CD4-positive, CD25-positive, alpha-beta regulatory T cell (primary cell): ENCODE data around the gene ICA1. TPM values are rescaled to one million over a fixed set of nuclear protein-coding genes. Genes with fewer than 3 reads are reported as not detected.
A peak's percentile ranks its signal among the peaks of the same experiment; 100 is the strongest.

Experiments used
- ATAC-seq, 2 donors: fragments of 150-1000 bp; cut with Tn5 transposase; one replicate each; pipeline ENCODE4 v1.10.0; 2021; ENCODE audit warnings: low read depth in 2 of 2, moderate number of reproducible peaks in 2 of 2, moderate library complexity in 1 of 2
- DNase-seq, 3 donors: peaks; one replicate each; pipeline versions ENCODE4 v3.0.0 to v3.0.0-alpha.2; 2012 to 2022; ENCODE audit warnings: mixed read lengths in 1 of 3
- H3K27ac ChIP-seq: one replicate; pipeline ENCODE4 v1.7.0; 2013; ENCODE audit warnings: mild to moderate bottlenecking, low read length; ENCODE audit not compliant: insufficient read depth, poor library complexity, severe bottlenecking
- H3K27me3 ChIP-seq: one replicate; pipeline ENCODE4 v1.7.0; 2013; ENCODE audit warnings: low read length; ENCODE audit not compliant: control insufficient read depth, insufficient read depth
- H3K36me3 ChIP-seq: one replicate; pipeline ENCODE4 v1.7.0; 2013; ENCODE audit warnings: mild to moderate bottlenecking, low read length, moderate library complexity; ENCODE audit not compliant: control insufficient read depth, insufficient read depth
- H3K4me1 ChIP-seq: 2 replicates; pipeline ENCODE4 v1.7.0; 2013; ENCODE audit warnings: mild to moderate bottlenecking, low read length; ENCODE audit not compliant: insufficient read depth, control insufficient read depth, poor library complexity, severe bottlenecking
- H3K4me3 ChIP-seq: one replicate; pipeline ENCODE4 v1.7.0; 2013; ENCODE audit warnings: low read depth, mild to moderate bottlenecking, low read length, moderate library complexity
- H3K9me3 ChIP-seq, 2 experiments: 1 replicate in 1 of 2; 2 replicates in 1 of 2; pipeline ENCODE4 v1.7.0; 2013; ENCODE audit warnings: low read length in 2 of 2, mild to moderate bottlenecking in 1 of 2, moderate library complexity in 1 of 2; ENCODE audit not compliant: control insufficient read depth in 2 of 2
- H3K27ac Mint-ChIP-seq, 3 donors: one replicate each; pipeline ENCODE4 v1.8.0; 2020 to 2022; ENCODE audit warnings: mild to moderate bottlenecking in 3 of 3, mixed read lengths in 3 of 3, moderate library complexity in 2 of 3
- H3K27me3 Mint-ChIP-seq: one replicate; pipeline ENCODE4 v1.8.0; 2022; ENCODE audit warnings: mild to moderate bottlenecking, mixed read lengths
- H3K36me3 Mint-ChIP-seq: one replicate; pipeline ENCODE4 v1.8.0; 2020; ENCODE audit warnings: mixed read lengths
- H3K4me1 Mint-ChIP-seq, 4 donors: one replicate each; pipeline ENCODE4 v1.8.0; 2020 to 2022; ENCODE audit warnings: mixed read lengths in 4 of 4, mild to moderate bottlenecking in 1 of 4
- H3K4me3 Mint-ChIP-seq, 4 donors: one replicate each; pipeline ENCODE4 v1.8.0; 2020 to 2022; ENCODE audit warnings: mild to moderate bottlenecking in 4 of 4, mixed read lengths in 4 of 4, moderate library complexity in 3 of 4
- H3K9me3 Mint-ChIP-seq, 7 donors: one replicate each; pipeline ENCODE4 v1.8.0; 2020 to 2022; ENCODE audit warnings: mixed read lengths in 7 of 7, mild to moderate bottlenecking in 3 of 7, moderate library complexity in 2 of 7
- polyA plus RNA-seq, 4 donors: library from polyadenylated mRNA; unstranded; fragments of 300-500 nt; fragmentation: Illumina TruSeq; gene quantifications; one replicate each; pipeline ENCODE4 v1.2.3, GENCODE V29; 2021
- total RNA-seq: library from RNA; stranded (reverse); gene quantifications from one replicate; pipeline ENCODE4 v1.2.3, GENCODE V29; 2022

Gene ICA1
- total and polyA plus RNA-seq, 5 donors from 2014 or later: 11.3 to 33.5 (median 21.9) TPM

DNA sequence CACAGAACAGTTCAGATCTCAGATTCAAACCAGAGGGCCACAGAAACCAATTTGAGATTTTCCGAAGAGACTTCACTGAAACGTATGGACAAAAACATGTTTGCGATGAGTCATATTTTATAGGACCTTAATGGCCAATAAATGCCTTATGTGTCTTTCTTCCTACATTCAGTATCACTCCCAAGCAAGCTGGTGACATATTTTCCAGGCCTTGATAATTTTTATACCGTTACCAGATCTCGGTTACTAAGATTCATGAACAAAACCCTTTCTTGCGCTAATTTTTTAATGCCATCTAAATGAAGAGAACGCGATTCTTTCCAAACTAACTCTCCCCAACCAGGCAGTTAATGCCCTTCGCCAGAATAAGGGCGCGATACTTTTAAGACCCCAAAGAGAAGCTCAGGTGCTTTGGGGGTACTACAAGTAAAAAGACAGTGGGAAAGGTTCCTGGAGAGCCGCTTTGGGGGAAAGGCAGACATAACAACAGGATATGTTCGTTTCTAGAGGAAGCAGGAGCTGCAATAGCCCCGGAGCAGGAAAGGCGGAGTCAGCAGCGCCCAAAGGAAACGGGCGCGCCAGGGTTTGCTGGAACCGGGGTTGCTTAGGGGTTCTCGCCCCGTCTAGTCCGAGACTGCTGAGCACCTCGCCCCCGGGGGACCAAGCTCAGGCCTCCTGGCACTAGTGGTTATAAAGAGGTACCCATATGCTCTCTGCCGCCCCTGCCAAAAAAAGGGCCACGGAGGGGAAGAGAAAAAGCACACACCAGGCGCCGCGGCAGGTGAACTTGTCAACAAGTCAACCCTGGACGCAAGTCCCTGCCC, 884 bp downstream of the ICA1 start:
- Histone ChIP-seq H3K36me3 (no peaks in the 10 kb centered on the region), H3K4me1 (peaks cover 17% of the 10 kb centered on the region), H3K4me3 (no peak overlapping the region), H3K27ac (no peak overlapping the region), H3K9me3 (no peaks in the 10 kb centered on the region), H3K27me3 (peaks cover 47% of the 10 kb centered on the region)
- DNase-seq (peak in 1 of 3 donors; percentile 25), ATAC-seq (no peak)
- no peak overlapping the region for H3K27ac Mint-ChIP-seq
- H3K4me1 Mint-ChIP-seq: peaks cover 0 to 15% (median 6%) of the 10 kb centered on the region in 4 donors
- H3K36me3 Mint-ChIP-seq: no peaks in the 10 kb centered on the region
- H3K27me3 Mint-ChIP-seq: peaks cover 68% of the 10 kb centered on the region
- peaks cover 0 to 2% (median 0%) of the 10 kb centered on the region in 7 donors for H3K9me3 Mint-ChIP-seq
- H3K4me3 Mint-ChIP-seq: peak overlapping the region; percentile 53 to 74 (median 68)

DNA sequence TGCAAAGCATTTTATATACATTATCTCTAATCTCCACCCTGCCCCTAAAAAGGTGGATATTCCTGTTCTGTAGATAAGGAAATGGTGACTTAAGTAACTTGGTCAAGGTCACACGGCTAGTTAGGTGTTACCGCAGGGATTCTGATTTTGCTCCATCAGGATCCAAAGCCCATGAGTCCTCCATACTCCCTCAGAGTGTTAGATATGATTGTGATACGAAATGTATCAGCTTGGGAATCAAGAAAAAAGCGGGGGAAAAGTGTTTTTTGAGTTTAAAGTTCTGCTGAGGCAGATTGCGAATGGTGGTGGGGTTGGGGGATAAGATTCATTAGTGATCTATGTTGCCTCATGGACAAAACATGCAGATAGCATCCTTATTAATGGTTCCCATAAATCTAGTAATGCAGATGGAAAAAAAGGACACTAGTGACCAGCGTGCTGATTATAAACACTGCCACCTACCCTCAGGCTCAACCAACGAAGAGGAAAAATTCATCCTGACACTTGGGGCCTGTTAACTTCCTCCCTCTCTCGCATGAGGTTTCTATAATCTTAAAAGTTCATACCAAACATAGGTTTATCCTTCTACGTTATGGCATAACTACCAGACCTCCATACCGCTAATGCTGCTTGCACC, 2.3 kb downstream of the ICA1 start:
- Histone ChIP-seq H3K27me3 (peaks cover 40% of the 10 kb centered on the region), H3K4me1 (peaks cover 17% of the 10 kb centered on the region), H3K4me3 (no peak overlapping the region), H3K27ac (no peak overlapping the region), H3K9me3 (no peaks in the 10 kb centered on the region), H3K36me3 (no peaks in the 10 kb centered on the region)
- DNase-seq: no peak
- no peaks in the 10 kb centered on the region for H3K36me3 Mint-ChIP-seq
- H3K27me3 Mint-ChIP-seq: peaks cover 54% of the 10 kb centered on the region
- H3K4me3 Mint-ChIP-seq: peak overlapping the region in 1 of 4 donors; percentile 7
- H3K27ac Mint-ChIP-seq: no peak overlapping the region
- peaks cover 0 to 15% (median 6%) of the 10 kb centered on the region in 4 donors for H3K4me1 Mint-ChIP-seq
- H3K9me3 Mint-ChIP-seq: no peaks in the 10 kb centered on the region
- no peak for ATAC-seq

DNA sequence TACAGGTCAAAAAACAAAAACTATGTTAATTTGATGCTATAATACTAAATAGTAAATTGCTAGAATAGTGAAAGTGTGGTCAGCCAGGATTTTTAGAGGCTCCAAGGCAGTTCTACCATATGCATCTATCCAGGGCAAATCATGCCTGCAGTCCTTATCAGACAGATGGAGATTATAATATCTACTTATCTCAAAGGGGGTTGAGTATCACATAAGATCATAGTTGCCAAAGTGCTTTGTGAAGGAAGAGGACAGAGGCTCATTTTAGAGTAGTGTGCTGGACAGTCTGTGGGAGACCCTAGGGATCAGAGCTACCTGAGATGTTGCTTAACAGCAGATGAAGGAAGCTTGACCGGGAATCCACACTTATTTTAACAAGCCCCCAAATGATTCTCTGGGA, 3.2 kb downstream of the ICA1 start:
- Histone ChIP-seq H3K4me1 (peaks cover 17% of the 10 kb centered on the region), H3K27me3 (peaks cover 39% of the 10 kb centered on the region), H3K4me3 (no peak overlapping the region), H3K36me3 (no peaks in the 10 kb centered on the region), H3K9me3 (no peaks in the 10 kb centered on the region), H3K27ac (no peak overlapping the region)
- ATAC-seq: no peak
- no peak overlapping the region for H3K4me3 Mint-ChIP-seq
- H3K36me3 Mint-ChIP-seq: no peaks in the 10 kb centered on the region
- H3K27ac Mint-ChIP-seq: no peak overlapping the region
- H3K4me1 Mint-ChIP-seq: peaks cover 0 to 15% (median 6%) of the 10 kb centered on the region in 4 donors
- H3K27me3 Mint-ChIP-seq: peaks cover 53% of the 10 kb centered on the region
- no peak for DNase-seq
- no peaks in the 10 kb centered on the region for H3K9me3 Mint-ChIP-seq

DNA sequence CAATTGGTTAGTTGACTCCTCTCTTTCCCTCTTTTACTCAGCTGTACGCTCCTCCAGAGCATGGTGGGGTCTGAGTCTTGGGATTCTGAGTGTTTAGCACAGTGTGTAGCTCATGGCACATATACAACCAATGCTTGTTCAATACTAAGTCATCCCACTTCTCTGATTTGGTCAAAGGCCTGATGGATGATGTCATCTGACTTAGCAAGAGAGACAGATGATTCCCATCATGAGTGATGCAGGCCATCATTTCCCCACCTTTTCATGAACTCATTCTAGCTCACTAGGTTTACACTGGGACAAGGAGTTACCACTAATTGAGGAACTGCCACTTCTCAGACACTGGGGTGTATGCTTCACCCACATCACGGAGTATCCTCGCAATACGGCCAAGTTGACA, 3.8 kb downstream of the ICA1 start:
- DNase-seq: no peak
- Mint-ChIP-seq H3K27ac (no peak overlapping the region), H3K9me3 (no peaks in the 10 kb centered on the region), H3K4me3 (no peak overlapping the region), H3K4me1 (peaks cover 0 to 15% (median 6%) of the 10 kb centered on the region in 4 donors), H3K27me3 (peaks cover 50% of the 10 kb centered on the region), H3K36me3 (no peaks in the 10 kb centered on the region)
- no peak overlapping the region for H3K4me3 ChIP-seq
- H3K27ac ChIP-seq: no peak overlapping the region
- H3K27me3 ChIP-seq: peaks cover 40% of the 10 kb centered on the region
- no peaks in the 10 kb centered on the region for H3K36me3 ChIP-seq
- no peaks in the 10 kb centered on the region for H3K9me3 ChIP-seq
- no peak for ATAC-seq
- H3K4me1 ChIP-seq: peaks cover 17% of the 10 kb centered on the region

DNA sequence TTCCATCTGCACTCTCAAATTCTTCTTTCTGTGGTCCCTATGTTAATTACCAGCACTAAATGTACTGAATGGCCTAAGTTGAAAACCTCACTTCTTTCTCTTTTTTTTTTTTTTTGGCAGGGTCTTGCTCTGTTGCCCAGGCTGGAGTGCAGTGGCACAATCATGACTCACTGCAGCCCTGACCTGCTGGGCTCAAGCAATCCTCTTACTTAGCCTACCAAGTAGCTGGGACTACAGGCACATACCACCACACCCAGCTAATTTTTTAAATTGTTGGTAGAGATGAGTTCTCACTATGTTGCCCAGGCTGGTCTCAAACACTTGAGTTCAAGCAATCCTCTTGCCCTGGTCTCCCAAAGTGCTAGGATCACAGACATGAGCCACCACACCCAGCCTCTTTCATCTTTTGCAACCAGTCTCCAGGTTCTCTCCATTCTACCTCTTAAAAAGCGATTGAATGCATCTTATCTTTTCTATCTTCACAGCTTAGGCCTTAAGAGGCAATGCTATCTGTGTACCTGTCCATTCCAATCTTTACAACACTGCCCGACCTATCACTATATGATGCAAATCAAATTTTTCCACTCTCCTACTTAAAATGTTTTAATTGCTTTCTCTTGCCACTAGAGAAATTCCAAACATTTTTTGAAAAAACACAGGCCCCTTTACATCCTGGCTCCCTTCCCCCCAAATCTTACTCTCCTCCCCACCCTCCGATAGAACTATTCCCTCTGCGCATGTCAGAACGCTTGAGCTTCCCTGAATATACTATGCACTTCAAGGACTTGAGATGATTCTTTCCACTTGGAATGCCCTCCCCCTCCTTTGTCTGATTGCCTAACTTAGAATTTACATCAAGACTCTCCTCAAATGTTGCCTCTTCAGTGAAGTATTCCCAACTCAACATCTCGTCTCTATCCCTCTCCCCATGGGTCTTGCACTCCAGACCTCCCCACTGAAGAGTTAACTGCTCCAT, 6.0 kb downstream of the ICA1 start:
- Histone ChIP-seq H3K4me1 (peaks cover under 1% of the 10 kb centered on the region), H3K27me3 (peaks cover 42% of the 10 kb centered on the region), H3K27ac (no peak overlapping the region), H3K36me3 (no peaks in the 10 kb centered on the region), H3K9me3 (no peaks in the 10 kb centered on the region), H3K4me3 (no peak overlapping the region)
- H3K27ac Mint-ChIP-seq: no peak overlapping the region
- no peak for ATAC-seq
- DNase-seq: no peak
- no peaks in the 10 kb centered on the region for H3K9me3 Mint-ChIP-seq
- H3K4me1 Mint-ChIP-seq: peaks cover 0 to 4% (median 4%) of the 10 kb centered on the region in 4 donors
- peaks cover 44% of the 10 kb centered on the region for H3K27me3 Mint-ChIP-seq
- no peaks in the 10 kb centered on the region for H3K36me3 Mint-ChIP-seq
- H3K4me3 Mint-ChIP-seq: no peak overlapping the region

DNA sequence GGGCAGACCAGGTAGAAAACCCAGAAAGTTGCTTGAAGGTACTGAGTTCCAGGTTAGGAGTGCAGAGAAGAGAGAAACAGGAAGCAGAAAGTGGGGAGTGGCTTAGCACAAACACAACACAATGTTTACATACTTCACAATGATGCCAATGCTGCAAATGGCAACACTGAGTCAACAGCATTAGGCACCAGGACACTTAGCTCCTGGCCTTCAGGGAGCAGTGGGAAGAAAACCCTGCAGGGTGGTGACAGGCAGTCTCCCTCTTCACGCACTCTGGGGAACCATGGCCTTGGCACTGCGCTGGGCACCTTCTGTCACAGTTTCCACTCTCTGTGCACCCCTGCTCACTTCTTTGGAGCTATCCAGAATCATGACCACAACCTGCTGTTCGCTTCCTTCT, 7.3 kb downstream of the ICA1 start:
- Mint-ChIP-seq H3K4me1 (no peaks in the 10 kb centered on the region), H3K4me3 (no peak overlapping the region), H3K27ac (no peak overlapping the region), H3K9me3 (no peaks in the 10 kb centered on the region), H3K36me3 (no peaks in the 10 kb centered on the region), H3K27me3 (peaks cover 37% of the 10 kb centered on the region)
- Histone ChIP-seq H3K36me3 (no peaks in the 10 kb centered on the region), H3K4me3 (no peak overlapping the region), H3K27me3 (peaks cover 38% of the 10 kb centered on the region), H3K4me1 (no peaks in the 10 kb centered on the region), H3K9me3 (no peaks in the 10 kb centered on the region), H3K27ac (no peak overlapping the region)
- DNase-seq: no peak
- ATAC-seq: no peak

DNA sequence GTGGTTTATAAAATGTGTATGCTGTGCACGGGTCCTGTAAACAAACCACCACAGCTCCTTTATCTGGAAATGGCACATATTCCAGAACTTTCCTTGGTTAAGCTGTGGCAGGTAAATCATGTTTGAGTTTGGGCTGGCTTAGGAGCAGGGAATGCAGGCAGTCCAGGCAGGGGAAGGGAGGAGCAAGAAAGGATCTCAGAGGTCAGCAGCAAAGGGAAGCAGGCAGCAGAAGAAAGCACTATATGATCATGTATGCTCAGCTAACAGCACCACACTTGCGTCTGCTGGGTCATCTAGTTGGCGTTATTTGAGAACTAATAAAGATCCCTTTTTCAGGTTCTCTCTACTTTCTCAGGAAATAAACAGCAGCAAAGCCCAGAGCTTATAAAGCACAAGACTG, 7.8 kb downstream of the ICA1 start:
- H3K36me3 ChIP-seq: no peaks in the 10 kb centered on the region
- Mint-ChIP-seq H3K36me3 (no peaks in the 10 kb centered on the region), H3K27me3 (peaks cover 33% of the 10 kb centered on the region), H3K9me3 (peaks cover 0 to 2% (median 0%) of the 10 kb centered on the region in 7 donors), H3K27ac (no peak overlapping the region), H3K4me1 (no peaks in the 10 kb centered on the region), H3K4me3 (no peak overlapping the region)
- no peak for DNase-seq
- no peaks in the 10 kb centered on the region for H3K9me3 ChIP-seq
- no peaks in the 10 kb centered on the region for H3K4me1 ChIP-seq
- H3K27me3 ChIP-seq: peaks cover 37% of the 10 kb centered on the region
- ATAC-seq: no peak
- no peak overlapping the region for H3K27ac ChIP-seq
- no peak overlapping the region for H3K4me3 ChIP-seq
